ENCODE measurements around the gene LCORL. TPM values are rescaled to one million over a fixed set of nuclear protein-coding genes. Genes with fewer than 3 reads are reported as not detected.

The LCORL gene
- total RNA-seq, 2 donors from 2014 or later, result 12.9 to 14.9 TPM

DNA sequence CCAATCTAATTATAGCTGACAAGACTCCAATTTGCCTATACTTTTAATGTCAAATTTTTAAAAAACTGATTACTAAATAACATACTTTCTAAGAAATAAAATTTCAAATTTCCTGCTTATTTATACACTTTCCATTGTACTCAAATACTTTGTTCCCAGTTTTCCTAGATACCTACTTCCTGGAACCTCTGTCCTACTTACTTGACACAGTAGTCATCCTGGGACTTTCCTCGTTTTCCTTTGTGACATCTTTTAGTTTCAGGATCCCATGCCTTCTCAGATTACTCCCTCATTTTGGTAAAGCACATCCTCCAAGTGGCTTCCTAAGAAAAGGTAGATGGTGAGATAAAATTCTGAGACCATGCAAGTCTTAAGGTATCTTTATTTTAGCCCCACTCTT is 226.8 kb downstream of the LCORL start:
- Mint-ChIP-seq H3K9me3 (no peaks in the 10 kb centered on the region), H3K36me3 (no peaks in the 10 kb centered on the region), H3K27me3 (no peaks in the 10 kb centered on the region), H3K4me1 (ENCODE audit: low read depth in 2 of 2) (no peaks in the 10 kb centered on the region), H3K27ac (no peak overlapping the region), H3K4me3 (no peak overlapping the region)
- ATAC-seq, result no peak
- no peak for DNase-seq (ENCODE audit: low spot score)

Other genes with a start within 250 kb of the LCORL start
- not detected for gene FAM184B, start 240.1 kb downstream of the LCORL start, total RNA-seq
- 10 to 100 TPM; 34.2 to 45.5 TPM for gene DCAF16, start 211.0 kb downstream of the LCORL start, total RNA-seq
- gene NCAPG, start 210.8 kb downstream of the LCORL start, total RNA-seq, result 10 to 100 TPM; 32.6 to 55.3 TPM